Loucy (cell line): Measurements from ENCODE around the gene USP22.

Source experiments
- EZH2phosphoT487 ChIP-seq: fragments of 200-600 bp; IDR thresholded peaks from 2 replicates; pipeline ENCODE4 v1.6.1; 2018; ENCODE audit warnings: antibody characterized with exemption, mild to moderate bottlenecking, moderate library complexity, borderline replicate concordance
- TF ChIP-seq, protein P1 (sequence below): fragments of 200-600 bp; sonication (generic); conservative IDR thresholded peaks from 2 replicates; pipeline ENCODE4 v1.5.1; 2014; ENCODE audit warnings: mild to moderate bottlenecking, antibody characterized with exemption, low read length

DNA sequence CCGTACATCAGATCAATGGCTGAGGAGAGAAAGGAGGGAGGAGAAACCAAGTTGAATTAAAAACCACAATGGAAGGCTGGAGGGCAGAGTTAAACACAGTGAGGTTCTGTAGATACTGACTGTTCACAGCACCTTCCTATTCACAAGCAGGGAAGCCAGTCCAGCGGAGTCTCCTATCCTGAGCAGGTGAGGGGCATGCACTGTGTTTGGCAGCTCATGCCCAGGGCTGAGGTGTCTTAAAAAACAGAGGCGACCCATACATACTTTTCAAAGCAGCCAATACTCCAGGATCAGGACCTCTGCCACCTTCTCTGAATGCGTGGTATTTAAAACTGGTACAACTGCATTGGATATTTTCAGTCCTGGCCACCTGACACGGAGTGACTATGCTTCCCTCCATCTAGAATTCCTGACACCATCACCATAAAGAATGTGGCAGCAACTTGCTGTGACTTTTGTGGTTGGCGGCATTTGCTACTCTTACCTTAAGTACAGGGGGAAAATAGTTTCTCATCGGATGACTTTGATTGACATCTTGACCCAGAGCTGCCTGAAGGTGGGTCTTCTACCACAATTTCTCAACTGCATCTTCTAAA, 21.5 kb downstream of the USP22 start:
- TF ChIP-seq, protein P1, sequence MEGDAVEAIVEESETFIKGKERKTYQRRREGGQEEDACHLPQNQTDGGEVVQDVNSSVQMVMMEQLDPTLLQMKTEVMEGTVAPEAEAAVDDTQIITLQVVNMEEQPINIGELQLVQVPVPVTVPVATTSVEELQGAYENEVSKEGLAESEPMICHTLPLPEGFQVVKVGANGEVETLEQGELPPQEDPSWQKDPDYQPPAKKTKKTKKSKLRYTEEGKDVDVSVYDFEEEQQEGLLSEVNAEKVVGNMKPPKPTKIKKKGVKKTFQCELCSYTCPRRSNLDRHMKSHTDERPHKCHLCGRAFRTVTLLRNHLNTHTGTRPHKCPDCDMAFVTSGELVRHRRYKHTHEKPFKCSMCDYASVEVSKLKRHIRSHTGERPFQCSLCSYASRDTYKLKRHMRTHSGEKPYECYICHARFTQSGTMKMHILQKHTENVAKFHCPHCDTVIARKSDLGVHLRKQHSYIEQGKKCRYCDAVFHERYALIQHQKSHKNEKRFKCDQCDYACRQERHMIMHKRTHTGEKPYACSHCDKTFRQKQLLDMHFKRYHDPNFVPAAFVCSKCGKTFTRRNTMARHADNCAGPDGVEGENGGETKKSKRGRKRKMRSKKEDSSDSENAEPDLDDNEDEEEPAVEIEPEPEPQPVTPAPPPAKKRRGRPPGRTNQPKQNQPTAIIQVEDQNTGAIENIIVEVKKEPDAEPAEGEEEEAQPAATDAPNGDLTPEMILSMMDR: no peak
- TF ChIP-seq EZH2phosphoT487: no peak
